Muscle layer of duodenum (tissue), 2 donors: ENCODE results near the gene TMC3.

Source experiments
- H3K27ac ChIP-seq: one replicate; pipeline ENCODE4 v1.7.0; 2013; ENCODE audit warnings: mild to moderate bottlenecking, low read length
- H3K27me3 ChIP-seq: one replicate; pipeline ENCODE4 v1.7.0; 2013; ENCODE audit warnings: low read depth, mild to moderate bottlenecking, control low read depth, low read length
- H3K36me3 ChIP-seq, 2 donors: one replicate each; pipeline ENCODE4 v1.7.0; 2013; ENCODE audit warnings: low read length in 2 of 2, control low read depth in 1 of 2, mild to moderate bottlenecking in 1 of 2; ENCODE audit not compliant: insufficient read depth in 2 of 2, control insufficient read depth in 1 of 2
- H3K4me1 ChIP-seq, 2 donors: one replicate each; pipeline ENCODE4 v1.7.0; 2013; ENCODE audit warnings: low read length in 2 of 2, mild to moderate bottlenecking in 2 of 2, control low read depth in 1 of 2, moderate library complexity in 1 of 2; ENCODE audit not compliant: insufficient read depth in 2 of 2, control insufficient read depth in 1 of 2
- H3K4me3 ChIP-seq, 2 donors: one replicate each; pipeline ENCODE4 v1.7.0; 2013; ENCODE audit warnings: low read length in 2 of 2, low read depth in 1 of 2, mild to moderate bottlenecking in 1 of 2
- H3K9me3 ChIP-seq, 2 donors: one replicate each; pipeline ENCODE4 v1.7.0; 2013; ENCODE audit warnings: low read length in 2 of 2, control low read depth in 1 of 2, mild to moderate bottlenecking in 1 of 2; ENCODE audit not compliant: control insufficient read depth in 1 of 2
- donor health status: healthy.

TMC3 gene

GRCh38 chr15:81304226-81304625 is 69.8 kb downstream of the TMC3 start:
- Histone ChIP-seq H3K4me3 (no peak overlapping the region), H3K9me3 (no peaks in the 10 kb centered on the region), H3K27me3 (no peaks in the 10 kb centered on the region), H3K36me3 (peaks cover 28 to 33% of the 10 kb centered on the region in 2 donors), H3K27ac (peak overlapping the region; percentile 17), H3K4me1 (peaks cover 4 to 7% of the 10 kb centered on the region in 2 donors)

- Histone ChIP-seq H3K4me3 (no peak overlapping the region), H3K36me3 (peaks cover 25 to 30% of the 10 kb centered on the region in 2 donors), H3K4me1 (peaks cover 4 to 7% of the 10 kb centered on the region in 2 donors)
These were observed 70.5 kb downstream of the TMC3 start for GRCh38 chr15:81303244-81304225.

GRCh38 chr15:81302701-81303109 is 71.3 kb downstream of the TMC3 start:
- Histone ChIP-seq H3K36me3 (peaks cover 19 to 24% of the 10 kb centered on the region in 2 donors), H3K4me1 (peaks cover 4 to 7% of the 10 kb centered on the region in 2 donors), H3K4me3 (no peak overlapping the region), H3K27me3 (no peaks in the 10 kb centered on the region), H3K27ac (peak overlapping the region; percentile 42), H3K9me3 (no peaks in the 10 kb centered on the region)

More at GRCh38 chr15:81303244-81304225, 70.5 kb downstream of the TMC3 start:
- Histone ChIP-seq H3K27ac (peak overlapping the region; percentile 42), H3K27me3 (no peaks in the 10 kb centered on the region), H3K9me3 (no peaks in the 10 kb centered on the region)

GRCh38 chr15:81301815-81302399 is 72.1 kb downstream of the TMC3 start:
- Histone ChIP-seq H3K36me3 (peaks cover 19% of the 10 kb centered on the region in 2 donors), H3K4me1 (peaks cover 4 to 7% of the 10 kb centered on the region in 2 donors), H3K4me3 (no peak overlapping the region), H3K27me3 (no peaks in the 10 kb centered on the region), H3K9me3 (no peaks in the 10 kb centered on the region), H3K27ac (peak overlapping the region; percentile 42)

- peaks cover 4 to 7% of the 10 kb centered on the region in 2 donors for H3K4me1 ChIP-seq
- H3K27me3 ChIP-seq = no peaks in the 10 kb centered on the region
- H3K36me3 ChIP-seq = peaks cover 15 to 16% of the 10 kb centered on the region in 2 donors
- no peaks in the 10 kb centered on the region for H3K9me3 ChIP-seq
- H3K4me3 ChIP-seq = no peak overlapping the region
- H3K27ac ChIP-seq = no peak overlapping the region
These were observed 72.6 kb downstream of the TMC3 start for GRCh38 chr15:81301385-81301784.

- H3K36me3 ChIP-seq = peaks cover 6 to 7% of the 10 kb centered on the region in 2 donors
- H3K27me3 ChIP-seq = no peaks in the 10 kb centered on the region
- peak overlapping the region; percentile 24 to 26 for H3K4me3 ChIP-seq
- H3K27ac ChIP-seq = peak overlapping the region; percentile 9
- peaks cover 8 to 18% of the 10 kb centered on the region in 2 donors for H3K4me1 ChIP-seq
- no peaks in the 10 kb centered on the region for H3K9me3 ChIP-seq
These were observed 74.3 kb downstream of the TMC3 start for GRCh38 chr15:81299630-81300273.

- Histone ChIP-seq H3K4me1 (peaks cover 9 to 18% of the 10 kb centered on the region in 2 donors), H3K27me3 (no peaks in the 10 kb centered on the region), H3K4me3 (peak overlapping the region; percentile 10 to 30), H3K9me3 (no peaks in the 10 kb centered on the region), H3K27ac (peak overlapping the region; percentile 9), H3K36me3 (peaks cover 1 to 6% of the 10 kb centered on the region in 2 donors)
These were observed 74.9 kb downstream of the TMC3 start for GRCh38 chr15:81299156-81299555.

GRCh38 chr15:81298611-81299010 is 75.4 kb downstream of the TMC3 start:
- Histone ChIP-seq H3K4me3 (peak overlapping the region; percentile 23 to 30), H3K4me1 (peaks cover 8 to 14% of the 10 kb centered on the region in 2 donors), H3K27ac (peak overlapping the region; percentile 52), H3K36me3 (peaks cover 0 to 3% of the 10 kb centered on the region in 2 donors), H3K27me3 (no peaks in the 10 kb centered on the region), H3K9me3 (no peaks in the 10 kb centered on the region)

- H3K4me1 ChIP-seq = peaks cover 8 to 11% of the 10 kb centered on the region in 2 donors
- peak overlapping the region; percentile 52 for H3K27ac ChIP-seq
- H3K36me3 ChIP-seq = no peaks in the 10 kb centered on the region
- H3K27me3 ChIP-seq = no peaks in the 10 kb centered on the region
- peak overlapping the region; percentile 30 to 59 for H3K4me3 ChIP-seq
- no peaks in the 10 kb centered on the region for H3K9me3 ChIP-seq
These were observed 76.1 kb downstream of the TMC3 start for GRCh38 chr15:81297603-81298575.

- Histone ChIP-seq H3K27ac (peak overlapping the region; percentile 50), H3K4me1 (peaks cover 8 to 11% of the 10 kb centered on the region in 2 donors), H3K9me3 (no peaks in the 10 kb centered on the region), H3K4me3 (peak overlapping the region; percentile 19 to 59), H3K36me3 (peaks cover 0 to 3% of the 10 kb centered on the region in 2 donors), H3K27me3 (no peaks in the 10 kb centered on the region)
These were observed 76.9 kb downstream of the TMC3 start for GRCh38 chr15:81297147-81297572.
